ENCODE data around the gene SLC44A4. TPM values are rescaled to one million over a fixed set of nuclear protein-coding genes. Genes with fewer than 3 reads are reported as not detected.

Gene SLC44A4
- total RNA-seq, 1 donor from 2014 or later: not detected

DNA sequence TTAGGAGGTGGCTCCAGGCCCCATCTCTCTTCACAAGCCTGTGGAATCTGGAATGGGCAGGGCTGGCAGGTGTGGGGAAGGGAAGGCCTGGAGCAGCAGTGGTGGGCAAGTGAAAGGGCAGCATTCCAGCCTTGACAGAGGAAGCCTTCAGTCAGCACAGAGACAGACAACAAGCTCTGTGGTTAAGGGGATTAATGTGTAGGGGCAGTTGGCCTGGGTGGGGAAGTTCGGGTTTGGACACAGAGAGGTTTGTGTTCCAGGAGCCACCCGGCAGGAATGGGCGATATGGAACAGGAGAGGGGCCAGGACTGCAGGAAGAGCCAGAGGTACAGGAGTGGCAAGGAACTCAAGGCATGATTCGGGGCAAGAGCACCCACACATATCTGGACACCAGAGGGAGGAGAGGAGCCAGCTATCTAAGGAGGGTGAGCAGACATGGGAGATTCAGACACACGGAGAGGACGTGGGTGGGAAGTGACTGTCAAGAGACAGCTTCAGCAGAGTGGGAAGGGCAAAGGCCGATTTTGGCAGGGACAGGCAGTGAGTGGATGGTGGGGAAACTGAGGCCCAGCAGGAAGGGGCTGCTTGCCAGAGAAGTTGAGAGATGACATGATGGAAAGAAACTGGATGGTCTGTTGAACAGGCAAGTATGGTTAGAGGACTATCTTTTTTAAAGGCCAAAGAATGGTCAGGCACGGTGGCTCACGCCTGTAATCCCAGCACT lies 2.5 kb upstream of the SLC44A4 start:
- no peak for DNase-seq (ENCODE audit: low spot score in 2 of 2)
- intact Hi-C loops (cut with DNase I): no loop called here
- Histone ChIP-seq H3K4me1 (no peaks in the 10 kb centered on the region), H3K27me3 (no peaks in the 10 kb centered on the region), H3K27ac (no peak overlapping the region), H3K36me3 (peaks cover 47 to 66% of the 10 kb centered on the region in 2 donors), H3K4me3 (no peak overlapping the region), H3K9me3 (no peaks in the 10 kb centered on the region)
- TF ChIP-seq CTCF (IDR thresholded peaks at IDR 0.05): no peak

DNA sequence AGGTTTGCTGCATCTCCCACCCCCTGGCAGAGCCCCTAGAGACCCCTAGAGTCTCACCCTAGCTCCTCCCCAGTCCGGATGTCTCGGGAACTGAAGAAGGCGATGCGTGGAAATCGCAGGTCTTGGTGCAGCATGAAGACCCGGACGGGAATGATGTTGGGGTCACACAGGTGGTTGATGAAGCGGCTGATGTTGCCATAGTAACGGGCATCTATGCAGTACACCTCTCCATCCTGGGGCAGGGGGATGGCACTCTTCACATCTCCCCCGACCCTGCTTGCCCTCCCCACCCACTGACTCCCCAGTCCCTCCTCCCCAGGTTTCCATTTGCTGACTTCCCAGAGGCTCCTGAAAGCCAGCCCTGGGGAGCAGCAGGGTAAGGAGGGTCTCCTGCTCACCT lies 1.8 kb upstream of the SLC44A4 start:
- Histone ChIP-seq H3K4me1 (no peaks in the 10 kb centered on the region), H3K9me3 (no peaks in the 10 kb centered on the region), H3K36me3 (peaks cover 43 to 62% of the 10 kb centered on the region in 2 donors), H3K27me3 (no peaks in the 10 kb centered on the region), H3K27ac (no peak overlapping the region), H3K4me3 (no peak overlapping the region)
- no peak for TF ChIP-seq CTCF (IDR thresholded peaks at IDR 0.05)
- intact Hi-C loops (cut with DNase I): no loop called here
- no peak for DNase-seq (ENCODE audit: low spot score in 2 of 2)

DNA sequence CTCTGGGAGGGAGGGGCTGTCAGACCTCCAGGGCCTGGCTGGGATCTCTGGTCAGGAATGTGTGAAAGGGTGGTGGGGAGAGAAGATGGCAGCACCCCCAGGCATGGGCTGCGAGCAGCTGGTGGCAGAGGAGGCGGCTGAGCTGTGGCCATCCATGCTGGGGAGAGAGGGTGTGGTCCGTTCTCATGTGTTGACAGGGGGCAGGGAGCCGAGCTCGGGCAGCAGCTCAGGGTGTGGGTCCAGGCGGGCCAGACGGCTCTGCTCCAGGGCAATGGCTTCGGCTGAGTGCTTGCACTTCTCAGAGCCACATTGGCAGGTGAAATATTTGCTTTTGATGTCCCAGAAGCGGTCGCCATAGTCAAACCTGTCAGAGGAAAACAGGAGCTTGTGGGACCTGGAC lies 1.1 kb upstream of the SLC44A4 start:
- H3K4me3 ChIP-seq: no peak overlapping the region
- TF ChIP-seq CTCF (IDR thresholded peaks at IDR 0.05): no peak
- intact Hi-C loops (cut with DNase I): no loop called here
- DNase-seq (ENCODE audit: low spot score in 2 of 2): no peak
- no peak overlapping the region for H3K27ac ChIP-seq
- no peaks in the 10 kb centered on the region for H3K9me3 ChIP-seq
- H3K27me3 ChIP-seq: no peaks in the 10 kb centered on the region
- H3K36me3 ChIP-seq: peaks cover 36 to 55% of the 10 kb centered on the region in 2 donors
- H3K4me1 ChIP-seq: no peaks in the 10 kb centered on the region

DNA sequence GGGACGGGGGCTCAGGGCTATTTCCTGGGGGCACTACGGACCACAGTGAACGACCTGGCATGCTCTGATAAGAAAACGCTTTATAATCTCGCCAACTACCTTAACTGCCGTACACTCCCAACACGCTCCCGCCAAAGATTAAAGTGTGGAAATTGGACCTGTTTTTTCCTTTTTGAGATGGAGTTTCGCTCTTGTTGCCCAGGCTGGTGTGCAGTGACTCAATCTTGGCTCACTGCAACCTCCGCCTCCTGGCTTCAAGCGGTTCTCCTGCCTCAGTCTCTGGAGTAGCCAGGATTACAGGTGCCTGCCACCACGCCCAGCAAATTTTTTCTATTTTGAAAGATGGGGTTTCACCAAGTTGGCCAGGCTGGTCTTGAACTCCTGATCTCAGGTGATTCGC lies 346 bp upstream of the SLC44A4 start:
- H3K4me1 ChIP-seq: no peaks in the 10 kb centered on the region
- no peaks in the 10 kb centered on the region for H3K27me3 ChIP-seq
- peaks cover 28 to 47% of the 10 kb centered on the region in 2 donors for H3K36me3 ChIP-seq
- intact Hi-C loops (cut with DNase I): no loop called here
- no peak for TF ChIP-seq CTCF (IDR thresholded peaks at IDR 0.05)
- DNase-seq (ENCODE audit: low spot score in 2 of 2): no peak
- no peaks in the 10 kb centered on the region for H3K9me3 ChIP-seq
- H3K27ac ChIP-seq: no peak overlapping the region
- no peak overlapping the region for H3K4me3 ChIP-seq

- Histone ChIP-seq H3K27ac (no peak overlapping the region), H3K4me1 (no peaks in the 10 kb centered on the region), H3K27me3 (no peaks in the 10 kb centered on the region), H3K9me3 (no peaks in the 10 kb centered on the region), H3K36me3 (peaks cover 19 to 38% of the 10 kb centered on the region in 2 donors), H3K4me3 (no peak overlapping the region)
- no peak for DNase-seq (ENCODE audit: low spot score in 2 of 2)
- intact Hi-C loops (cut with DNase I): no loop called here
- no peak for TF ChIP-seq CTCF (IDR thresholded peaks at IDR 0.05)
These were observed 575 bp downstream of the SLC44A4 start for GRCh38 chr6:31878222-31878621.
